K562 (cell line): Measurements from ENCODE around the gene GFOD1.

Experiments
- BHLHE40 ChIP-seq: IDR thresholded peaks from 2 replicates; pipeline ENCODE4 v1.6.1; 2011; ENCODE audit warnings: low read length, improper control_type of control experiment
- RBM39 ChIP-seq: fragments of 200-400 bp; formaldehyde crosslinking; optimal IDR thresholded peaks from 2 replicates; pipeline ENCODE3; 2018; ENCODE audit warnings: low read depth, low read length
- TCF7L2 ChIP-seq: fragments of 150-350 bp; IDR thresholded peaks from 2 replicates; pipeline ENCODE4 v1.6.1; 2016; ENCODE audit warnings: low read depth, mild to moderate bottlenecking, low read length, moderate library complexity
- YY1 ChIP-seq, 3 experiments: IDR thresholded peaks; 2 replicates each; pipeline ENCODE4 v1.6.1; 2011; ENCODE audit warnings: low read length in 2 of 3, mild to moderate bottlenecking in 2 of 3, moderate library complexity in 2 of 3, borderline replicate concordance in 1 of 3, control low read depth in 1 of 3, low read depth in 1 of 3; ENCODE audit not compliant: insufficient read depth in 3 of 3, insufficient replicate concordance in 2 of 3, control insufficient read depth in 1 of 3, insufficient read length in 1 of 3; ENCODE audit errors: extremely low read depth in 1 of 3
- TF ChIP-seq, protein P1 (sequence below), 2 experiments: fragments of 450-650 bp; formaldehyde crosslinking in 1 of 2; IDR thresholded peaks; 2 replicates each; pipeline versions ENCODE4 v1.4.0 to v1.6.1; 2014 to 2020; ENCODE audit warnings: mild to moderate bottlenecking in 2 of 2, borderline replicate concordance in 1 of 2, low read depth in 1 of 2
- TF ChIP-seq, protein P2 (sequence below), 3 experiments: IDR thresholded peaks in 2 of 3; conservative IDR thresholded peaks in 1 of 3; 2 replicates each; pipeline ENCODE4 v1.5.1; 2011 to 2012; ENCODE audit warnings: low read length in 3 of 3, mild to moderate bottlenecking in 3 of 3, control low read depth in 2 of 3, improper control_type of control experiment in 1 of 3, inconsistent platforms in 1 of 3, low read depth in 1 of 3, mixed read lengths in 1 of 3, moderate library complexity in 1 of 3; ENCODE audit not compliant: insufficient read depth in 2 of 3
- TF ChIP-seq, protein P3 (sequence below): fragments of 450-650 bp; formaldehyde crosslinking; IDR thresholded peaks from 2 replicates; pipeline ENCODE4 v1.4.0; 2020; ENCODE audit warnings: mild to moderate bottlenecking, moderate library complexity

DNA sequence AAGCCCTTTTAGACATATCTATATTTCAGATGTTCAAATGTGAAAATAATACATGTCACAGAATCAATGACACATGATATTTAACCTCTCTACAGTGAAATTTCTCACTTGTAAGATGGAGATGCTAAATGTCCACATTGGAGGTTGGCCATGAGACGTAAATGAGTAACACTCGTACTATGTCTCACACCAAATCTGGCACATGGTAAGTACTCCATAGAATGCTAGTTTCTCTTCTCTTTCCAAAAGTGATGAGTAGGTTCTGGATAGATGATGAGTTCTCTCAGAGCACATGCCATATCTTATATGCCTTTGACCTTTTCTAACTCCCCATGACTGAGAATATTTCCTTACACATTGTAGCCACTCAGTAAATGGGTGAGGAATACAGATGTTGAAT, 17.7 kb downstream of the GFOD1 start:
- TF ChIP-seq TCF7L2 (no peak), RBM39 (no peak), YY1 (IDR thresholded peaks at IDR 0.05; ENCODE audit: borderline replicate concordance in 1 of 3, control insufficient read depth in 1 of 3, extremely low read depth in 1 of 3, insufficient read depth in 3 of 3, insufficient read length in 1 of 3, insufficient replicate concordance in 2 of 3, low read depth in 1 of 3, low read length in 2 of 3) (no peak), BHLHE40 (no peak)
- TF ChIP-seq, protein P1, sequence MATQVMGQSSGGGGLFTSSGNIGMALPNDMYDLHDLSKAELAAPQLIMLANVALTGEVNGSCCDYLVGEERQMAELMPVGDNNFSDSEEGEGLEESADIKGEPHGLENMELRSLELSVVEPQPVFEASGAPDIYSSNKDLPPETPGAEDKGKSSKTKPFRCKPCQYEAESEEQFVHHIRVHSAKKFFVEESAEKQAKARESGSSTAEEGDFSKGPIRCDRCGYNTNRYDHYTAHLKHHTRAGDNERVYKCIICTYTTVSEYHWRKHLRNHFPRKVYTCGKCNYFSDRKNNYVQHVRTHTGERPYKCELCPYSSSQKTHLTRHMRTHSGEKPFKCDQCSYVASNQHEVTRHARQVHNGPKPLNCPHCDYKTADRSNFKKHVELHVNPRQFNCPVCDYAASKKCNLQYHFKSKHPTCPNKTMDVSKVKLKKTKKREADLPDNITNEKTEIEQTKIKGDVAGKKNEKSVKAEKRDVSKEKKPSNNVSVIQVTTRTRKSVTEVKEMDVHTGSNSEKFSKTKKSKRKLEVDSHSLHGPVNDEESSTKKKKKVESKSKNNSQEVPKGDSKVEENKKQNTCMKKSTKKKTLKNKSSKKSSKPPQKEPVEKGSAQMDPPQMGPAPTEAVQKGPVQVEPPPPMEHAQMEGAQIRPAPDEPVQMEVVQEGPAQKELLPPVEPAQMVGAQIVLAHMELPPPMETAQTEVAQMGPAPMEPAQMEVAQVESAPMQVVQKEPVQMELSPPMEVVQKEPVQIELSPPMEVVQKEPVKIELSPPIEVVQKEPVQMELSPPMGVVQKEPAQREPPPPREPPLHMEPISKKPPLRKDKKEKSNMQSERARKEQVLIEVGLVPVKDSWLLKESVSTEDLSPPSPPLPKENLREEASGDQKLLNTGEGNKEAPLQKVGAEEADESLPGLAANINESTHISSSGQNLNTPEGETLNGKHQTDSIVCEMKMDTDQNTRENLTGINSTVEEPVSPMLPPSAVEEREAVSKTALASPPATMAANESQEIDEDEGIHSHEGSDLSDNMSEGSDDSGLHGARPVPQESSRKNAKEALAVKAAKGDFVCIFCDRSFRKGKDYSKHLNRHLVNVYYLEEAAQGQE (IDR thresholded peaks at IDR 0.05; ENCODE audit: borderline replicate concordance): no peak
- TF ChIP-seq, protein P1 (CRISPR knock-in tag; IDR thresholded peaks at IDR 0.05; ENCODE audit: low read depth): no peak
- TF ChIP-seq, protein P2, sequence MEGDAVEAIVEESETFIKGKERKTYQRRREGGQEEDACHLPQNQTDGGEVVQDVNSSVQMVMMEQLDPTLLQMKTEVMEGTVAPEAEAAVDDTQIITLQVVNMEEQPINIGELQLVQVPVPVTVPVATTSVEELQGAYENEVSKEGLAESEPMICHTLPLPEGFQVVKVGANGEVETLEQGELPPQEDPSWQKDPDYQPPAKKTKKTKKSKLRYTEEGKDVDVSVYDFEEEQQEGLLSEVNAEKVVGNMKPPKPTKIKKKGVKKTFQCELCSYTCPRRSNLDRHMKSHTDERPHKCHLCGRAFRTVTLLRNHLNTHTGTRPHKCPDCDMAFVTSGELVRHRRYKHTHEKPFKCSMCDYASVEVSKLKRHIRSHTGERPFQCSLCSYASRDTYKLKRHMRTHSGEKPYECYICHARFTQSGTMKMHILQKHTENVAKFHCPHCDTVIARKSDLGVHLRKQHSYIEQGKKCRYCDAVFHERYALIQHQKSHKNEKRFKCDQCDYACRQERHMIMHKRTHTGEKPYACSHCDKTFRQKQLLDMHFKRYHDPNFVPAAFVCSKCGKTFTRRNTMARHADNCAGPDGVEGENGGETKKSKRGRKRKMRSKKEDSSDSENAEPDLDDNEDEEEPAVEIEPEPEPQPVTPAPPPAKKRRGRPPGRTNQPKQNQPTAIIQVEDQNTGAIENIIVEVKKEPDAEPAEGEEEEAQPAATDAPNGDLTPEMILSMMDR (IDR thresholded peaks at IDR 0.05 in 2 of 3, conservative IDR thresholded peaks at IDR 0.05 in 1 of 3; ENCODE audit: insufficient read depth in 2 of 3, low read depth in 1 of 3, low read length in 3 of 3): no peak
- TF ChIP-seq, protein P3, sequence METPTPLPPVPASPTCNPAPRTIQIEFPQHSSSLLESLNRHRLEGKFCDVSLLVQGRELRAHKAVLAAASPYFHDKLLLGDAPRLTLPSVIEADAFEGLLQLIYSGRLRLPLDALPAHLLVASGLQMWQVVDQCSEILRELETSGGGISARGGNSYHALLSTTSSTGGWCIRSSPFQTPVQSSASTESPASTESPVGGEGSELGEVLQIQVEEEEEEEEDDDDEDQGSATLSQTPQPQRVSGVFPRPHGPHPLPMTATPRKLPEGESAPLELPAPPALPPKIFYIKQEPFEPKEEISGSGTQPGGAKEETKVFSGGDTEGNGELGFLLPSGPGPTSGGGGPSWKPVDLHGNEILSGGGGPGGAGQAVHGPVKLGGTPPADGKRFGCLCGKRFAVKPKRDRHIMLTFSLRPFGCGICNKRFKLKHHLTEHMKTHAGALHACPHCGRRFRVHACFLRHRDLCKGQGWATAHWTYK (CRISPR knock-in tag): no peak
